GM13976 (cell line): ENCODE results near the gene KL.

ENCODE experiments used
- DNase-seq: peaks from one replicate; pipeline ENCODE4 v3.0.0; 2012; ENCODE audit warnings: low spot score
- in situ Hi-C: fragments of 300-500 bp; cut with MboI; formaldehyde crosslinking; loops from one replicate; pipeline ENCODE4 v1.12.0; 2022; ENCODE audit warnings: low sequenced_read_pairs, mixed read lengths, inconsistent platforms; ENCODE audit not compliant: unreplicated experiment
- TF ChIP-seq, protein P1 (sequence below): IDR thresholded peaks from 2 replicates; pipeline ENCODE4 v1.5.1; 2012; ENCODE audit warnings: borderline replicate concordance, mild to moderate bottlenecking; ENCODE audit not compliant: insufficient read depth; ENCODE audit errors: extremely low read depth, missing control alignments, control extremely low read depth

Gene KL

DNA sequence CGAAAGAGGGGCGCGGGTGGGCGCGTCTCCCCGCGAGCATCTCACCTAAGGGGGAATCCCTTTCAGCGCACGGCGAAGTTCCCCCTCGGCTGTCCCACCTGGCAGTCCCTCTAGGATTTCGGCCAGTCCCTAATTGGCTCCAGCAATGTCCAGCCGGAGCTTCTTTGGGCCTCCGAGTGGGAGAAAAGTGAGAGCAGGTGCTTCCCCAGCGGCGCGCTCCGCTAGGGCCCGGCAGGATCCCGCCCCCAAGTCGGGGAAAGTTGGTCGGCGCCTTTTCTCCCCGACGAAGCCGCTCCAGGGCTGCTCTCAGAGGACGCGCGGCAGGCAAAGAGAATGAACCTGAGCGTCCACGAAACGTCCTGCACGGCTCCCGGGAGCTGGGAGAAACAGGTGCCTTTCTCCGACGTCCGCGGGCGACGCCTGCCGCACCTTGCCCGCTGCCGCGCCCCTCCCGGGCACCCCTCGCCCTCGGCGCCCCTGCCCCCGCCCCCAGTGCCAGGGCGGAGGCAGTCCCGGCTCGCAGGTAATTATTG lies 366 bp upstream of the KL start:
- DNase-seq: peak; percentile 64
- TF ChIP-seq, protein P1, sequence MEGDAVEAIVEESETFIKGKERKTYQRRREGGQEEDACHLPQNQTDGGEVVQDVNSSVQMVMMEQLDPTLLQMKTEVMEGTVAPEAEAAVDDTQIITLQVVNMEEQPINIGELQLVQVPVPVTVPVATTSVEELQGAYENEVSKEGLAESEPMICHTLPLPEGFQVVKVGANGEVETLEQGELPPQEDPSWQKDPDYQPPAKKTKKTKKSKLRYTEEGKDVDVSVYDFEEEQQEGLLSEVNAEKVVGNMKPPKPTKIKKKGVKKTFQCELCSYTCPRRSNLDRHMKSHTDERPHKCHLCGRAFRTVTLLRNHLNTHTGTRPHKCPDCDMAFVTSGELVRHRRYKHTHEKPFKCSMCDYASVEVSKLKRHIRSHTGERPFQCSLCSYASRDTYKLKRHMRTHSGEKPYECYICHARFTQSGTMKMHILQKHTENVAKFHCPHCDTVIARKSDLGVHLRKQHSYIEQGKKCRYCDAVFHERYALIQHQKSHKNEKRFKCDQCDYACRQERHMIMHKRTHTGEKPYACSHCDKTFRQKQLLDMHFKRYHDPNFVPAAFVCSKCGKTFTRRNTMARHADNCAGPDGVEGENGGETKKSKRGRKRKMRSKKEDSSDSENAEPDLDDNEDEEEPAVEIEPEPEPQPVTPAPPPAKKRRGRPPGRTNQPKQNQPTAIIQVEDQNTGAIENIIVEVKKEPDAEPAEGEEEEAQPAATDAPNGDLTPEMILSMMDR: no peak
- in situ Hi-C loops: loop anchor here (25.0 kb wide), 1 partner anchor 429 kb away; the partner anchor contains the start of gene PDS5B

DNA sequence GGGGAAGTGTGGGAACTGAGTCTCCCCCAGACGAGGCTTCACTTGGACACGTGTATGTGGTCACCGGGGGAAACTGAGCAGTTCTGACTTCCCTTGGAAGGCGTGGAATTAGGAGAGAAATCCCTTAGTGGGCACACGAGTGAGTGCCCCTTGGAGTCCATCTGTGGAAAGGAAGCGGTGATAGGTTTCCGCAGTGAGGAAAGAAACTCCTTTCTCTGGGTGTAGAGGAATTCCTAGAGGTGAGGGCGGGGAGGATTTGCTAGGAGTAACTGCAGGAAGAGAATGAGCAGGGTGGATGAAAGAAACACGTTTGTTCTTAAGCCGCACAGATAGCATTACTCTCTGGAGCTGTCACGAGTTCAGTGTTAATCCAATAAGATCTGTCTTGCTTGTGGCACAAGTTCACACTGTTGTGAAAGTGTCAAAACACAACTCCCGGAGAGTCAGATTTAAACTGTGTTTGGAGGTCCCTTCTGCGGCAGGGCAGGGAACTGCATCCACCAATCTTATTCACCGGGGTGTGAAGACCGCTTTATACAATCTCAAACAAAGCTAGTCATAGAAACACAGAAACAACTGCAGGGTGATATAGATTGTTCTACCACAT lies 1.2 kb downstream of the KL start:
- in situ Hi-C loops: loop anchor here (25.0 kb wide), 1 partner anchor 430 kb away; the partner anchor contains the start of gene PDS5B
- TF ChIP-seq, protein P1: peak; percentile 60
- peak; percentile 80 for DNase-seq

DNA sequence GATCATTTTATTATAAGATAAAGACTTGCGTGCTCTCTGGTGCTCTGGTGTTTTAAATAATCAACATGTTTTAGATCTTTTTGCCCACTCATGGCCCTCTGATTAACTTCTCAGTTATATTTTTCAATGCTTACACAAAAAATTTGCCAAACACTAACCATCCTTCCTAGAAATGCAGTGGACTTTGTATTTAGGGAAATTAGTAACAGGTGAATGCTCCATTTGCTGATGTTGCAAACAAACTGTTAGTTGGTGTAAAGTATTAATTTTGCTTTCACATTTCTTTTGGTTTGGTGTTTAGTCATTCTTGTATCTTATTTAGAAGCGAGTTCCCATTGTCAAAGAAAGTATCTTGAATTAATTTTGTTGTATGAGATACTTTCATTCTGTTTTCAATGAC lies 2.7 kb downstream of the KL start:
- in situ Hi-C loops: loop anchor here (25.0 kb wide), 1 partner anchor 432 kb away; the partner anchor contains the start of gene PDS5B
- no peak for DNase-seq
- TF ChIP-seq, protein P1: no peak

DNA sequence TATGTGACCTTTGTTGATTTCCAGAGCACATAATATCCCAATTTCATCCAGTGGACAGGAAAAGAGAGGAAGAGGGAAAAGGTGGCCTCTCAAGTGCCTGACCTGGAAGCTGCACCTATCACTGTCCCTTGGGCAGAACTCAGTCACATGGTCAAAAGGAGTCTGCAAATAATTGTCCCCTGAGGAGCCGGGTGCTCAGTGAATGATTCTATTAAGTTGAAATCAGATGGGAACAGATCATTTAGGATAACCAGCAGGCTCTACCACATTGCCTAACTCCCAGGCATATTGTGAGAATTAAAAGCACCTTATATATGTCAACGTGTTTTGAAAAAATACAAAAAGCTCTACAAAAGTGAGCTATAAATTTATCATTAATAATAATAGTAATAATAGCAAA lies 6.8 kb downstream of the KL start:
- in situ Hi-C loops: loop anchor here (25.0 kb wide), 1 partner anchor 436 kb away; the partner anchor contains the start of gene PDS5B
- DNase-seq: no peak
- TF ChIP-seq, protein P1: no peak

DNA sequence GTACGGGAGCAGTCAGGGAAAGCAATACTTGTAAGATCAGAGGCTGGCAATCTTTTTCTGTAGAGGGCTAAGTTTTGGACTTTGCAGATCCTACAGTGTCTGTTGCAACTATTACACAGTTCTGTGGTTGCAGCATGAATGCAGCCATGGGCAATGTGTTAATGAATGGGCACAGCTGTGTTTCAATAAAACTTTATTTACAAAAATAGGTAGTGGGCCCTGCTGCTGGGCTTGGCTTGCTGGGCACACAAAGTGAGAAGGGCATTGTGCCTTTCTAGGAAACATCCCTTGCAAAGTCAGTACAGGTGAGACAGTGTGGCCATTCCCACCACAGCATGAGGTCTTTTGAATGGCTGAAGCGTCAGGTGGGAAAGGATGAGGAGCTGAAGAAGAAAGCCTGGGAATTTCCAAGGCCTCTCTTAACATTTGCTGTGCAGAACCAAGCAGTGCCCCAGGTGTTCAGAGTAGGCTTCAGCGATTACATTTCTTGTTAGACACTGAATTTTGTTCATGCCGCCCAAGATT lies 9.1 kb downstream of the KL start:
- no peak for DNase-seq
- in situ Hi-C loops: no loop called here
- TF ChIP-seq, protein P1: no peak

DNA sequence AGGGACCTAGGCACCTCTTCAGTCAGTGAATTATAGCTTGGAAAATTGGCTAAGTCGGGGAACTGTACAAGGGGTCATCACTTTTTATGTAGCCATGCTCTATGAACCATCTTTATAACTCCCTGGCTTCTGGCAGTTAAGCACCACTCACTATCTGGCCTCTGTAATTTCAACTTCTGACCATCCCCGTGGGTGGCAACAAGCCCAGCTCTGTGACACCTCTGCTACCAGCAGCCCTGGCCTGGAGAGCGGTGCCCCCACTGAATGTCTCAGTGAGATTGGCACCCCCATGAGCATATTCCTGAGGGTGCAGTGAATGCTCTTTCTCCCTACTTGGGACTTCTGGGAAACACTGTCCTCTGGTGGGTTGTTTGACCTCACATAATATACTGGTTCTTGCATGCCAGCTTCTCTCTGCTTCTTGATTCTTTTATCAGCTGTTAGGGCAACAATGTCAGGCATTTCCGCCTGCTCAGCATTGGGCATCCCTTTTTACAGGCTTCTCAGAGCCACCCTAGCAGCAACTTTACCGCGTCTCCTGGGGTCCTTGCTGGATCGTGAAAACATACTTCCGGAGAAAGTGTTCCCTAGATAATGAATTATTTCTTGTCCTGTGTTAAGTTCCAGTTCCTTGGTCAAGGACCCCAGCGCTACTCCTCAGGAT lies 10.4 kb downstream of the KL start:
- in situ Hi-C loops: no loop called here
- TF ChIP-seq, protein P1: no peak
- DNase-seq: no peak
